Kidney (tissue), 14 donors: ENCODE measurements around the gene CEP55. TPM values are rescaled to one million over a fixed set of nuclear protein-coding genes. Genes with fewer than 3 reads are reported as not detected.

Experiments
- DNase-seq, 5 donors: peaks; one replicate each; pipeline ENCODE4 v3.0.0-alpha.2; 2013 to 2020
- FAIRE-seq: peaks from 2 replicates; lab custom pipeline; 2012; peaks lifted over from hg19 to GRCh38; lab: Jason Lieb, UNC
- H3K27ac ChIP-seq, 2 donors: one replicate each; pipeline ENCODE4 v1.7.0; 2013; ENCODE audit warnings: low read depth in 2 of 2, low read length in 2 of 2, inconsistent platforms in 1 of 2
- H3K27me3 ChIP-seq: one replicate; pipeline ENCODE4 v1.7.1; 2013; ENCODE audit warnings: low read length, inconsistent platforms; ENCODE audit not compliant: control insufficient read depth, insufficient read depth
- H3K36me3 ChIP-seq, 3 donors: one replicate each; pipeline versions ENCODE4 v1.7.0 to v1.7.1; 2013; ENCODE audit warnings: low read length in 3 of 3, control low read depth in 1 of 3, inconsistent platforms in 1 of 3; ENCODE audit not compliant: insufficient read depth in 3 of 3, control insufficient read depth in 2 of 3
- H3K4me1 ChIP-seq, 3 donors: one replicate each; pipeline versions ENCODE4 v1.7.0 to v1.7.1; 2013; ENCODE audit warnings: low read length in 3 of 3, inconsistent platforms in 1 of 3, low read depth in 1 of 3; ENCODE audit not compliant: control insufficient read depth in 2 of 3, insufficient read depth in 2 of 3
- H3K4me3 ChIP-seq, 3 donors: one replicate each; pipeline versions ENCODE4 v1.7.0 to v1.8.1; 2013; ENCODE audit warnings: low read length in 3 of 3, control low read depth in 1 of 3, inconsistent platforms in 1 of 3
- H3K9ac ChIP-seq, 3 donors: one replicate each; pipeline versions ENCODE4 v1.7.0 to v1.7.1; 2013; ENCODE audit warnings: low read length in 3 of 3, control low read depth in 1 of 3, inconsistent platforms in 1 of 3
- H3K9me3 ChIP-seq, 3 donors: one replicate each; pipeline versions ENCODE4 v1.7.0 to v1.7.1; 2013; ENCODE audit warnings: low read length in 3 of 3, control low read depth in 1 of 3, inconsistent platforms in 1 of 3; ENCODE audit not compliant: control insufficient read depth in 2 of 3, insufficient read depth in 1 of 3
- CTCF ChIP-seq: IDR thresholded peaks from 3 replicates; pipeline ENCODE4 v1.5.1; 2012; ENCODE audit warnings: mild to moderate bottlenecking, moderate library complexity, borderline replicate concordance; ENCODE audit not compliant: insufficient read depth; ENCODE audit errors: extremely low read depth
- intact Hi-C: fragments of 100-400 bp; cut with DNase I; formaldehyde crosslinking; loops from one replicate; pipeline ENCODE4 v1.11.1; 2022
- polyA plus RNA-seq: library from polyadenylated mRNA; stranded (reverse); fragments of 350-450 nt; fragmentation: Illumina TruSeq; extraction: RNeasy Lipid Tissue Mini Kit (QIAGEN cat#74804); gene quantifications from one replicate; pipeline ENCODE4 v1.2.3, GENCODE V29; 2014; ENCODE audit warnings: low read depth, low replicate concordance; ENCODE audit not compliant: insufficient read depth
- total RNA-seq: library from RNA; stranded (reverse); fragmentation: NEBNext Ultra II Directional; extraction: Animal tissue kit (Norgen Biotek cat#: 25700); gene quantifications from one replicate; pipeline ENCODE4 v1.2.1, GENCODE V29; 2021
- donor health status: control.
- donor health status: control.
- donor health status: control.
- donor health status: control.
- donor health status: control.
- donor health status: DM: yes; HTN: yes; CAD: no.
- donor health status: Normal renal cell carcinoma (clear cell type).

Gene CEP55
- total and polyA plus RNA-seq, 2 donors from 2014 or later = 0.39 to 0.88 TPM

DNA sequence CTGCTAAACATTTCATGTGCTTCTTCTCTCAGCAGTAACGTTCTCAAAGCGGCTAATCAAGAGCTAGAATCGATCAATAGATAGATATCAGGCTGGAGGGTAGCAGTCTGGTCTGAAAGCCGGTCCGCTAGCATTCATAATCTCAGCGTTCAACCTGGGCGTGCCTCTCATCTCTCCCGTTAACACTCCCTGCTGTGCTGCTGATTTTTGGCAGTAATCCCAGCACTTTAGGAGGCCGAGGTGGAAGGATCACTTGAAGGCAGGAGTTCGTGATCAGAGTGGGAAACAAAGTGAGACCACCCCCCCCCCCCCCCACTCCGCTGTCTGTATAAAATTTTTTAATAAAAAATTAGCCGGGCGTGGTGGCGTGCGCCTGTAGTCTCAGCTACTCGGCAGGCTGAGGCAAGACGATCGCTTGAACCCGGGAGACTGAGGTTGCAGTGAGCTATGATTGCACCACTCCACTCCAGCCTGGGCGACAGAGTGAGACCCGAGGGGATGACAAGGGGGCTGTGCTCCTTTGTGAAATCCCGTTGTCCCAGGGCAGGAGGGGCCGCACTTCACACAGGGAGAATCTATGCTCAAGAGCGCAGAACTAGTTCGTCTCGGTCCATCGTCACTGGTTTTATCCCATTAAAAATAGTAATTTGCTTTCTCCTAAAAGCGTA is 624 bp upstream of the CEP55 start:
- FAIRE-seq (no peak), DNase-seq (peak in 4 of 5 donors; percentile 36 to 74 (median 64))
- peaks cover 0 to 3% (median 0%) of the 10 kb centered on the region in 3 donors for H3K4me1 ChIP-seq
- no peaks in the 10 kb centered on the region for H3K36me3 ChIP-seq
- intact Hi-C loops = no loop called here
- H3K9ac ChIP-seq = peak overlapping the region; percentile 37 to 83 (median 75)
- no peak overlapping the region for H3K27ac ChIP-seq
- H3K4me3 ChIP-seq = peak overlapping the region; percentile 68 to 92 (median 81)
- no peaks in the 10 kb centered on the region for H3K27me3 ChIP-seq
- TF ChIP-seq CTCF = no peak
- no peaks in the 10 kb centered on the region for H3K9me3 ChIP-seq

DNA sequence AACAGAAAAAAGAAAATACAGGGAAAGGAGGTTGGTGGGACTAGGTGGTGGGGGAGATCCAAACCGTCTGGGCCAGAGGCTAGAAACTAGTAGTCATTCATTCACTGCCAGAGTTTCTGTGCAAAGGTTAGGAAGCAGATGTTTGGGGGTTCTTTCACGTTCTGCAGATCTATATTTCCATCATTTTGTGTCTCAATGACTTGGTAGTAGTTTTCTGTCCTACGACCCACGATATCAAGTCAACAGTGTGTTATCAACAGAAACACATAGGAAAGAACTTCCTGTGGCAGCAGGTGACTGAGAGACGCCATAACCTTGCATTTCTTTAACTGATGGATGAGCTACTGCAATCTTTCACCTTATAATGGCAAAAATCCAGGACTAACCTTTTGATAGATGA is 1.8 kb downstream of the CEP55 start:
- H3K9me3 ChIP-seq = no peaks in the 10 kb centered on the region
- no peak for FAIRE-seq
- intact Hi-C loops = no loop called here
- DNase-seq = no peak
- H3K27me3 ChIP-seq = no peaks in the 10 kb centered on the region
- H3K4me3 ChIP-seq = no peak overlapping the region
- H3K4me1 ChIP-seq = peaks cover 0 to 3% (median 0%) of the 10 kb centered on the region in 3 donors
- no peak overlapping the region for H3K9ac ChIP-seq
- no peak overlapping the region for H3K27ac ChIP-seq
- no peak for TF ChIP-seq CTCF
- no peaks in the 10 kb centered on the region for H3K36me3 ChIP-seq

DNA sequence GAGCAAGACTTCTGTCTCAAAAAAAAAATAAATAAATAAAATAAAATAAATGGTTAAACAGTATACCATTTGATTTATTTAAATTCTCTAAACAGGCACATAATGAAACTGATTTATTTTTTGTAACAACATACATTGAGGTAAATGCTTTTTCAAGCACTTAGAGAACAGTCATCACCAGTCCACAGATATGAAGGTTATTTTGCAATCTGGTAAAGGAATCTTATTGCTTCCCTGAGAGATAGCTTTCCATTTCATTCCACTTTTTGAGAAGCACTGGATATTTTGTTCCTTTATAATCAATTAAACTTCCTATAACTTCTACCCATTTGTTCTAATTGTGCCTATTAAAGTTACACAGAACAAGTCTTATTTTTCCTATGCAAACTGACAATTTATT is 5.2 kb downstream of the CEP55 start:
- Histone ChIP-seq H3K27me3 (no peaks in the 10 kb centered on the region), H3K4me1 (peaks cover 0 to 3% (median 0%) of the 10 kb centered on the region in 3 donors), H3K9ac (no peak overlapping the region), H3K27ac (no peak overlapping the region), H3K4me3 (no peak overlapping the region), H3K36me3 (no peaks in the 10 kb centered on the region), H3K9me3 (no peaks in the 10 kb centered on the region)
- intact Hi-C loops = no loop called here
- no peak for FAIRE-seq
- no peak for DNase-seq
- TF ChIP-seq CTCF = no peak
